Esophagus squamous epithelium (tissue), 5 donors: ENCODE results near the gene CKM. TPM values are rescaled to one million over a fixed set of nuclear protein-coding genes. Genes with fewer than 3 reads are reported as not detected.
"Not testable (repeated sequence)": the region's sequence is repeated elsewhere in the genome, so short reads cannot be mapped to it uniquely, and the experiment has no call there.

ENCODE experiments used
- DNase-seq: peaks from one replicate; lab custom pipeline; 2025; lab: John Stamatoyannopoulos, UW
- H3K27ac ChIP-seq, 4 donors: fragments of 200-600 bp; sonication (generic); one replicate each; pipeline ENCODE4 v1.5.1; 2016 to 2019; ENCODE audit warnings: mild to moderate bottlenecking in 1 of 4
- H3K27me3 ChIP-seq, 4 donors: fragments of 200-600 bp; sonication (generic); 1 replicate in 3 of 4; 2 replicates in 1 of 4; pipeline versions ENCODE4 v1.5.1 to v1.6.0; 2017 to 2021; ENCODE audit warnings: antibody characterized with exemption in 1 of 4
- H3K36me3 ChIP-seq, 3 donors: fragments of 200-600 bp; sonication (generic); one replicate each; pipeline ENCODE4 v1.5.1; 2016 to 2019
- H3K4me1 ChIP-seq, 3 donors: fragments of 200-600 bp; sonication (generic); one replicate each; pipeline ENCODE4 v1.5.1; 2017 to 2019
- H3K4me3 ChIP-seq, 4 donors: fragments of 200-600 bp; sonication (generic); 1 replicate in 3 of 4; 2 replicates in 1 of 4; pipeline ENCODE4 v1.5.1; 2016 to 2019; ENCODE audit warnings: mild to moderate bottlenecking in 2 of 4, moderate library complexity in 1 of 4
- H3K9me3 ChIP-seq, 3 donors: fragments of 200-600 bp; sonication (generic); one replicate each; pipeline ENCODE4 v1.5.1; 2016 to 2019
- CTCF ChIP-seq, 6 experiments: fragments of 450-650 bp in 4 of 6; fragments of 200-600 bp in 2 of 6; sonication (generic) in 2 of 6; IDR thresholded peaks; one replicate each; pipeline ENCODE4 v1.5.1; 2016 to 2019; ENCODE audit warnings: antibody characterized with exemption in 6 of 6, mild to moderate bottlenecking in 4 of 6, moderate library complexity in 4 of 6
- POLR2A ChIP-seq, 4 donors: fragments of 450-650 bp; IDR thresholded peaks; one replicate each; pipeline ENCODE4 v1.6.1; 2017; ENCODE audit warnings: antibody characterized with exemption in 4 of 4, mild to moderate bottlenecking in 4 of 4, moderate library complexity in 3 of 4
- WGBS, 2 donors: methylation state at CpG; one replicate each; pipeline ENCODE4 v1.1.5; 2018; 5-methylcytosine and 5-hydroxymethylcytosine counted together
- intact Hi-C: fragments of 100-400 bp; cut with DNase I; formaldehyde crosslinking; loops from one replicate; pipeline ENCODE4 v1.15.0; 2022
- total RNA-seq, 4 donors: library from RNA; depleted of rRNA; stranded (reverse); fragments of >200 nt; gene quantifications; one replicate each; pipeline ENCODE4 v1.1.0, GENCODE V29; 2016
- donor health status: DM: yes; HTN: yes; CAD: no.

CKM gene
- total RNA-seq, 4 donors from 2014 or later, result not detected

- TF ChIP-seq POLR2A (IDR thresholded peaks at IDR 0.05) (no peak), CTCF (IDR thresholded peaks at IDR 0.05) (no peak)
- WGBS, 2 donors, result 22 to 25% methylated on average over 11 of the region's 18 CpGs
- DNase-seq, result no peak
- peaks cover 0 to 2% (median 0%) of the 10 kb centered on the region in 3 donors for H3K4me1 ChIP-seq
- H3K27me3 ChIP-seq, result peaks cover 0 to 41% (median 0%) of the 10 kb centered on the region in 4 donors
- H3K36me3 ChIP-seq, result no peaks in the 10 kb centered on the region
- intact Hi-C loops, result no loop called here
- H3K27ac ChIP-seq, result no peak overlapping the region
- no peaks in the 10 kb centered on the region for H3K9me3 ChIP-seq
- no peak overlapping the region for H3K4me3 ChIP-seq
Measured at GRCh38 chr19:45311621-45312020, 11.1 kb downstream of the CKM start.

GRCh38 chr19:45309322-45309721 is 13.4 kb downstream of the CKM start:
- DNase-seq, H3K4me3 ChIP-seq, H3K36me3 ChIP-seq, H3K27ac ChIP-seq, H3K9me3 ChIP-seq, intact Hi-C loops: not testable (repeated sequence)
- 85 to 92% methylated on average over 6 to 8 of the region's 8 CpGs for WGBS, 2 donors
- peaks cover 0 to 14% (median 0%) of the 10 kb centered on the region in 3 donors for H3K4me1 ChIP-seq
- H3K27me3 ChIP-seq, result peaks cover 0 to 21% (median 0%) of the 10 kb centered on the region in 4 donors

- Histone ChIP-seq H3K4me1 (peaks cover 0 to 14% (median 0%) of the 10 kb centered on the region in 3 donors), H3K36me3 (peaks cover 0 to 11% (median 0%) of the 10 kb centered on the region in 3 donors), H3K9me3 (no peaks in the 10 kb centered on the region), H3K4me3 (no peak overlapping the region), H3K27ac (no peak overlapping the region), H3K27me3 (peaks cover 0 to 13% (median 0%) of the 10 kb centered on the region in 4 donors)
- DNase-seq, result no peak
- intact Hi-C loops, result no loop called here
- 81 to 83% methylated on average over 6 to 8 of the region's 19 CpGs for WGBS, 2 donors
- TF ChIP-seq CTCF (IDR thresholded peaks at IDR 0.05) (no peak), POLR2A (IDR thresholded peaks at IDR 0.05) (no peak)
Measured at GRCh38 chr19:45307361-45307760, 15.3 kb downstream of the CKM start.

GRCh38 chr19:45306518-45307027 is 16.1 kb downstream of the CKM start:
- peaks cover 0 to 14% (median 0%) of the 10 kb centered on the region in 3 donors for H3K4me1 ChIP-seq
- TF ChIP-seq POLR2A (IDR thresholded peaks at IDR 0.05), result no peak
- no peak for TF ChIP-seq CTCF (IDR thresholded peaks at IDR 0.05)
- intact Hi-C loops, result no loop called here
- H3K9me3 ChIP-seq, result no peaks in the 10 kb centered on the region
- 43 to 62% methylated on average over 6 to 7 of the region's 18 CpGs for WGBS, 2 donors
- no peak for DNase-seq
- H3K4me3 ChIP-seq, result no peak overlapping the region
- H3K36me3 ChIP-seq, result peaks cover 0 to 17% (median 0%) of the 10 kb centered on the region in 3 donors
- H3K27ac ChIP-seq, result no peak overlapping the region
- H3K27me3 ChIP-seq, result peaks cover 0 to 6% (median 0%) of the 10 kb centered on the region in 4 donors

- no peak for TF ChIP-seq CTCF (IDR thresholded peaks at IDR 0.05)
- no peak for TF ChIP-seq POLR2A (IDR thresholded peaks at IDR 0.05)
- Histone ChIP-seq H3K9me3 (no peaks in the 10 kb centered on the region), H3K27ac (no peak overlapping the region), H3K4me1 (peaks cover 0 to 14% (median 0%) of the 10 kb centered on the region in 3 donors), H3K27me3 (peaks cover 0 to 3% (median 0%) of the 10 kb centered on the region in 4 donors), H3K36me3 (peaks cover 0 to 17% (median 0%) of the 10 kb centered on the region in 3 donors), H3K4me3 (no peak overlapping the region)
- intact Hi-C loops, result no loop called here
- WGBS, 2 donors, result 21 to 33% methylated on average over 9 of the region's 9 CpGs
- no peak for DNase-seq
Measured at GRCh38 chr19:45306040-45306439, 16.6 kb downstream of the CKM start.
